Activated CD4-positive, alpha-beta T cell treated with anti-CD3 and anti-CD28 coated beads, Interleukin-2, amount 10 ng/mL, durations not matched to agents 24 days and 14 days (primary cell): Measurements from ENCODE around the gene GLIS1. TPM values are rescaled to one million over a fixed set of nuclear protein-coding genes. Genes with fewer than 3 reads are reported as not detected.
"Not testable (repeated sequence)": the region's sequence is repeated elsewhere in the genome, so short reads cannot be mapped to it uniquely, and the experiment has no call there.

Experiments used
- DNase-seq: peaks from one replicate; pipeline ENCODE4 v3.0.0; 2022
- H3K27ac Mint-ChIP-seq: one replicate; pipeline ENCODE4 v1.8.0; 2022; ENCODE audit warnings: mild to moderate bottlenecking, mixed read lengths
- H3K27me3 Mint-ChIP-seq: one replicate; pipeline ENCODE4 v1.8.0; 2022; ENCODE audit warnings: mixed read lengths
- H3K36me3 Mint-ChIP-seq: one replicate; pipeline ENCODE4 v1.8.0; 2022; ENCODE audit warnings: low read depth, mild to moderate bottlenecking, mixed read lengths
- H3K4me1 Mint-ChIP-seq: one replicate; pipeline ENCODE4 v1.8.0; 2021; ENCODE audit warnings: mixed read lengths
- H3K4me3 Mint-ChIP-seq: one replicate; pipeline ENCODE4 v1.8.0; 2022; ENCODE audit warnings: mild to moderate bottlenecking, moderate library complexity, mixed read lengths
- H3K9me3 Mint-ChIP-seq: one replicate; pipeline ENCODE4 v1.8.0; 2021; ENCODE audit warnings: mixed read lengths
- intact Hi-C: fragments of 100-400 bp; cut with micrococcal nuclease; formaldehyde crosslinking; loops from one replicate; pipeline ENCODE4 v1.15.1; 2023
- total RNA-seq: library from RNA; stranded (reverse); gene quantifications from 2 replicates; pipeline ENCODE4 v1.2.3, GENCODE V29; 2022

Gene GLIS1
- total RNA-seq, 1 donor from 2014 or later = not detected

DNA sequence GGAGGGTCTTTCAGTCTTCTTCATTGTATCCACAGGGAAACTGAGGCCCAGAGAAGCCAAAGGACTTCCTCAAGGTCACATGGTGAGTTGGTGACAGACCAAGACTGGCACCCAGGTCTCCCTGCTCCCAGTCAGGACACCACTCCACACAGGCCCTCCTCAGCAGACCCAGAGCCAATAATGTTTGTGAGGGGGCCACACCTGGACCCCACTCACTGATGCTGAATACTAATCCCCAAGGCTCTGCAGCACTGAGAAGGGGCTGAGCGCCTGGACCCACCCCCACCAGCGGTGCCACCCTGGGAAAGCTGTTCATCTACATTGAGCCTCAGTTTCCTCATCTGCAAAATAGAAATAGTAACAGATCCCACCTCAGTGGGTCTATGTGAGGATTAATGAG is 79.5 kb downstream of the GLIS1 start:
- DNase-seq = no peak
- no peak overlapping the region for H3K27ac Mint-ChIP-seq
- peaks cover 15% of the 10 kb centered on the region for H3K27me3 Mint-ChIP-seq
- H3K4me3 Mint-ChIP-seq = no peak overlapping the region
- no peaks in the 10 kb centered on the region for H3K36me3 Mint-ChIP-seq
- no peaks in the 10 kb centered on the region for H3K9me3 Mint-ChIP-seq
- intact Hi-C loops = no loop called here
- no peaks in the 10 kb centered on the region for H3K4me1 Mint-ChIP-seq

DNA sequence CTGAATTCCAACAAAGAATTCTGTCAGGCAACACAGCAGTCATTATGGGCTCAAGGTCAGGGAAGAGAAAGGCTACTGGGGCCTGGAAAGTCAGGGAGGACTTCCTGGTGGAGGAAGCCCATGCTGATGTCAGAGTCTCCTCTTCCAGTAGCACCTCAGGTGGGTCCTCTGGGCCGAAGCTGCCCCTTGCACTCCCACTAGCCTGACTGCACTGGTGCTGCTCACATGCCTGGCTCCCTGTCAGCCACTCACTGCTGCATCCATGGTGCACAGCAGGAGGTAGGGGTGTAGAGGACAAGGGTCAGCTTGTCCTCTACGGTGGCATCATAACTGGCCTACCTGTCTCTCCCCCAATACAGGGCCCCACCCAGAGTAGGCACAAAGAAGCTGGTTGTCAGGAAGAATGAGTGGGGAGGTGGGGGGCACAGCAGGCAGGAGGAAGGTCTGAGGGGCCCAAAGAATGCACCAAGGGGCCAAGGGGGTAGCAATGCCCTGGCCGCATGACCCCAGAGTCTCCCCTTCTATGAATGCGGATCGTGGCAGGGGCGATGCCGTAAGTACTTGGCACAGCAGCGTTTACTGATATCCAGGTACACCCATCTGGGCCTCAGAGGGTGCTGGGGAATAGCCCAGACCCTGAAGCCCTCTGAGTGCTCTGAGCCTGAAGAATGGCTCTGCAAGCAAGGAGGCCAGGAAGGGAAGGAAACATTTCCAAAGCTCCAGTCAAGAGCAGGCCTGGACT is 80.3 kb downstream of the GLIS1 start:
- Mint-ChIP-seq H3K27ac (no peak overlapping the region), H3K4me3 (no peak overlapping the region), H3K36me3 (no peaks in the 10 kb centered on the region), H3K27me3 (peaks cover 17% of the 10 kb centered on the region), H3K9me3 (no peaks in the 10 kb centered on the region), H3K4me1 (no peaks in the 10 kb centered on the region)
- DNase-seq = no peak
- intact Hi-C loops = no loop called here

DNA sequence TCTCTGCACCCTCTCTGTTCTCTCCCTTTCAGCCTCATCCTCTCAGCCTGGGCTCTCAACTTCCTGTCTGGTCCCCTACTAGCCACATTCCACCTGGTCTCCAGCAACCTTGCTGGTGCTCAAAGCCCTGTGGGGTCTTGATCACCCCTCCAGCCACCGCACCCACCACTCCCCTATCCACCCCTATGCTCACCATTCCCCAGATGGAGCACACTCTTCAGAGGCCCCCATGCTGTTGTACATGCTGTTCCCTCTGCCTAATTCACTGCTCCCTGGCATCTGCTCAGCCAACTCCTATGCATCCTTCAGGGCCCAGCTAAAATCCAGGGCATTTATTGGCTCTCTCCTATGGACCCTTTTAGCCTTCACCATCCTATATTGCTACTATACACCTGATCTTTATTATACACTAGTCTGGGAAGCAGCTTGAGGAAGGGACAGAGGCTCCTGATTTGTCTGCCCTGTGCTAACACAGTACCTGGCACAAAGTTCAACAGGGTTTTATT is 81.0 kb downstream of the GLIS1 start:
- DNase-seq = no peak
- intact Hi-C loops = no loop called here
- Mint-ChIP-seq H3K27ac (no peak overlapping the region), H3K4me3 (no peak overlapping the region), H3K36me3 (no peaks in the 10 kb centered on the region), H3K4me1 (no peaks in the 10 kb centered on the region), H3K9me3 (no peaks in the 10 kb centered on the region), H3K27me3 (peaks cover 17% of the 10 kb centered on the region)

DNA sequence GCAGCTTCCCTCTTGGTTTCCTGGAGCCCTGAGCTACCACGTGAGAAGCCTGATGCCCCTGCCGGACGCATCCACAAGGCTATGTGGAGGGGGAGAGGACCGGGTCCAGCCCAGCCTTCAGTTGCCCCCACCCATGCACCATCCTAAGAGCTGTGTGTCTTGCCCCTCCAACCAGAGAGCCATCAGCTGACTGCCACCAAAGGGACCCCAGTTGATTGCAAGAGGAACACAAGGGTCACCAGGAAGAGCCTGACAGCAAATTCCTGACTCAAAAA is 81.5 kb downstream of the GLIS1 start:
- no peaks in the 10 kb centered on the region for H3K36me3 Mint-ChIP-seq
- H3K4me1 Mint-ChIP-seq = no peaks in the 10 kb centered on the region
- H3K4me3 Mint-ChIP-seq = no peak overlapping the region
- H3K27ac Mint-ChIP-seq = no peak overlapping the region
- no peak for DNase-seq
- peaks cover 17% of the 10 kb centered on the region for H3K27me3 Mint-ChIP-seq
- intact Hi-C loops = no loop called here
- no peaks in the 10 kb centered on the region for H3K9me3 Mint-ChIP-seq

DNA sequence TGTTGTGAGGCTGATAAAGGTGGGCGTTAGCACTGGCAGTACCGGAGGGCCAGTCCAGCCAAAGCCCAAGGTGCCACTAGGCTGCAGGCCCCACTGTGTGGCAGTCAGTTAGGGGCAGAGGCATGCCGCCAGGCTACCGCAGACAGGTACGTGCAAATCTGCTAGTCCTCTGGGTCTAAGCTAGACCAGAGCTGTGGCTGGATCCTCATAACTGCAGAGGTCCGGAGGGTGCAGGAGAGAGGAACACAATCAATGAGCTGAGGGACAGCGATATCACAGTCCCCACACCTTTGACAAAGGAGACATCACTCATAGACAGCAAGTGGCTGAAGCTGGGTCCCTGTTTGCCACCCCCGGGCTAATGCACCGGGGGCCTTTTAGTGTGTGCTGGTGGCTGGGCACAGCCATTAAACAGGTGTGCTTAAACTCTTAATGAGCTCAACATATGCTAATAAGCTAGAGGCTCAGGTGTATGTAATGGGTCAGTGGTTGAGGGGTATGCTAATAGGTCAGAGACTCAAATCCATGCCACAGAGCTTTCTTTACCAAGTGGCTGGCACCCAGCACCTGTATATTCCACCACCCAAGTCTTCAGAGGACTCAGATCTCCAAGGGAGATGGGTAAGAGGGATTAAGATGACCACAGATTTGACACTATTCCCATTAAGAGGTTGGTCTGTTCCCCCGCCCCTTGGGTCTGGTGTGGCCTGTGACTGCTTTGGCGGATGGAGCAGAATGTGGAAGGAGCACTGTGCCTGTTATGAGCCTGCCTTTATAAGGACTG is 82.0 kb downstream of the GLIS1 start:
- no peak overlapping the region for H3K4me3 Mint-ChIP-seq
- no peak overlapping the region for H3K27ac Mint-ChIP-seq
- peaks cover 17% of the 10 kb centered on the region for H3K27me3 Mint-ChIP-seq
- intact Hi-C loops = no loop called here
- H3K9me3 Mint-ChIP-seq = no peaks in the 10 kb centered on the region
- no peak for DNase-seq
- H3K4me1 Mint-ChIP-seq = no peaks in the 10 kb centered on the region
- H3K36me3 Mint-ChIP-seq = no peaks in the 10 kb centered on the region

DNA sequence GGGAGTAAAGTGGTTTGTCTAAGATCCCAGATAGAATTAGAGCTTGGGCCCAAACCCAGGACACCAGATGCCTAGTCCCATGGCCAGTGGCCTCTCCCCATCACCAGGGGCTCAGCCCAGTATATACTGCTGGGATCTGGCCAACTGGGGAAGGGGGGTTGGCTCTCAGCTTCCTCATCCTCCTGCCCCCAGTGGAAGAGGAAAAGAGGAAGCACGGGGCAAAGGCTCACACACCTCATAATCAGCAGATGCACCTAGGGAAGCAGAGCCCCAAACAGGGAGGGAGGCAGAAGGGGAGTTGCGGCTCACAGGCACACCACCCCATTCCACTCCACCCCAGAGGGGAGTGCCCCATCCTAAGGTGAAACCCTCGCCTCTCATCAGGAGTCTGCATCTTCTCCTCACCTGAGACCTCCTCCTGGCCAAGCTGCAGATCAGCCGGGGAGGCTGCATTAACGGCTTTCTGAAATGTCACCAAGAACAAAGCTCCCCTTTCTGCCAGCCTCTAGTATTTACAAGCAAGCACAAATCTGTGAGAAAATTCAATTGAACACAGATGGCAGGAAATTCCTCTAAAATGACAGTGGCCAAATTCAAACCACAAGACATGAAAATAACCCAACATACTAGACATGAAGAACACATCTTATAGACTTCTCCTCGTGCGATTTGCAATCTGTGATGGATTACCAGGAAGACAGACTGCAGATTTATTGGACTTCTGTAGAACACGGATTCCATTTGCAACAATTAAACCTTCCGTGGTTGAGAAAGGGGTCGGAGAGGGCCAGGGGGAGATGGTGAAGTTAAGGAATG is 82.8 kb downstream of the GLIS1 start:
- H3K4me3 Mint-ChIP-seq = no peak overlapping the region
- H3K36me3 Mint-ChIP-seq = no peaks in the 10 kb centered on the region
- no peak for DNase-seq
- H3K9me3 Mint-ChIP-seq = no peaks in the 10 kb centered on the region
- H3K27me3 Mint-ChIP-seq = peaks cover 17% of the 10 kb centered on the region
- H3K4me1 Mint-ChIP-seq = no peaks in the 10 kb centered on the region
- H3K27ac Mint-ChIP-seq = no peak overlapping the region
- intact Hi-C loops = no loop called here

DNA sequence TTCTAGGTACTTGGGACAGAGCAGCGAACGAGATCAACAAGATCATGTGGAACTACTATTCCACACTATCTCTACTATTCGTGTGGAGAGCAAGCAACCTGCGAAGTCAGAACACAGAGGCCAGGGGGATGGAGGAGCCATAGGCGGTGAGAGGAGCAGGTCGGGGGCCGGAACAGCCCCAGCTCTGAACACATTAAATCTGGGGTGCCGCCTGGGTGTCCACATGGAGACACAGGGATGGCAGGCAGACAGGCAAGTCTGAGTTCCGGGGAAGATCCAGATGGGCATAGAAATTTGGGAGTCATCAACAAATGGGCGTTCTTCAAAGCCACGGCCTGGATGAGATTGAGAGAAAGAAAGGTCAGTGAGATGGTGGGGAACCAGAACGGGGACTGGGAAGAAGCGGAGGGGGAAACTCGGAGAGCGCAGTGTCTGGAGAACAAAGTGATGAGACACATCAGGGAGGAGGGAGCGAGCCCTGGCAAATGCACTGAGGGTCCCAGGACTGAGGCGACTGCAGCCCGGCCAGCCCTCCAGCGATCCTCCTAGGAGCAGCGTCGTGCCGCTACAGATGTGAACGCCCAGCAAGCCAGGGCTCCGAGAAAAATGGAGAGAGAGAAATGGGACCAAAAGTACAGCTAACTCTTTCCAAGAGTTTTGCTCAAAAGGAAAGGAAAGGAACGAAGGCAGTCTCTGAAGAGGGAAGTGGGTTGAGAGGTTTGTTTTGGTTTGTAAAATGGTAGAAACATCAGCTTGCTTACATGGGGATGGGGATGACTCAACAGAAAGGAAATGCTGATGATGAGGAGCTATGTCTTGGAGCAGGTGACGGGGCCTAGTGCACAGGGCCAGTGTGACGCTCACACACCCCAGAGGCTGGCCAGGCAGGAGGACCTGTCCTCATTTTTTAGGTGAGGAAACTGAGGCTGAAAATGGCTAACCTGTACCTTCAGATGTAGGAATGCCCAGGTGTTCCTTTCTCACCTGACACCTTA is 84.5 kb downstream of the GLIS1 start:
- DNase-seq = no peak
- Mint-ChIP-seq H3K9me3 (no peaks in the 10 kb centered on the region), H3K36me3 (no peaks in the 10 kb centered on the region), H3K27me3 (peaks cover 17% of the 10 kb centered on the region), H3K4me3 (no peak overlapping the region), H3K27ac (no peak overlapping the region), H3K4me1 (no peaks in the 10 kb centered on the region)
- intact Hi-C loops = no loop called here

DNA sequence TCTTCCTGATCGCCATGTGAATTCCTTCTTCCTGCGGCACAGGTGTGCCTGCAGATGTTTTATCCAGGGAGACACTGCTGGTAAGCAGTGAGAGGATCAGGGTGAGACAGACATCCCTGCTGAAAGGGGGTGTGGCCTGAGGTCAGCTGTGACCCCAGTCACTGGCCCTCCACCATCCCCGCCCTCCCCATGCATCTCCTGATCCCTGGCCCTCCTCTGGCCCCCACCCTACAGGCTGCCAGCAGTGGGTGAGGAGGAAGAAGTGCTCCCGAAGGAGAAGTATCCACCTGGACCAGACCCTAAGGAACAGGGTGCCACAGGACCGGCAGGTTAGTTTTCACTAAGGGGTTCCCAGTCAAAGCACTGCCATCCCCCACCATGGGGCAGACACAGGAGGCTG is 85.3 kb downstream of the GLIS1 start:
- H3K4me3 Mint-ChIP-seq = no peak overlapping the region
- no peaks in the 10 kb centered on the region for H3K4me1 Mint-ChIP-seq
- no peak overlapping the region for H3K27ac Mint-ChIP-seq
- H3K27me3 Mint-ChIP-seq = peaks cover 17% of the 10 kb centered on the region
- H3K9me3 Mint-ChIP-seq = no peaks in the 10 kb centered on the region
- intact Hi-C loops = no loop called here
- no peaks in the 10 kb centered on the region for H3K36me3 Mint-ChIP-seq
- no peak for DNase-seq

DNA sequence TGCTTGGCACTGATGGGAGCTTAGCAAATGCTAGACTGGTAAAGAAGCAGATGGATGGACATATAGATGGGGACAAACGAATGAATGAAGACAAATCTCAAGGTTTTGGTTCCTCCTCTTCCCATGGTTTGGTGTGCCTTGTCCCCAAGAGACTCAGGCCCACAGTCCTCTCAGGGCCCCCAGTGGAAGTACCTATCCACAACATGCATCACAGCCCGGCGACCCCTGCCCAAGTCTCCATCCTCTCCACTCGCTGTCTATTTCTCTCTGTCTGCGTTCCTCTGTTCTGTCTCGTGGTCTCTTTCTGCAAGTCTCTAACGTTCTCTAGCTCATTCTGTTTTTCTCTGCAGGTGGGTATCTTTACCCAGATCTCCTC is 85.8 kb downstream of the GLIS1 start:
- no peaks in the 10 kb centered on the region for H3K9me3 Mint-ChIP-seq
- H3K27ac Mint-ChIP-seq = no peak overlapping the region

DNA sequence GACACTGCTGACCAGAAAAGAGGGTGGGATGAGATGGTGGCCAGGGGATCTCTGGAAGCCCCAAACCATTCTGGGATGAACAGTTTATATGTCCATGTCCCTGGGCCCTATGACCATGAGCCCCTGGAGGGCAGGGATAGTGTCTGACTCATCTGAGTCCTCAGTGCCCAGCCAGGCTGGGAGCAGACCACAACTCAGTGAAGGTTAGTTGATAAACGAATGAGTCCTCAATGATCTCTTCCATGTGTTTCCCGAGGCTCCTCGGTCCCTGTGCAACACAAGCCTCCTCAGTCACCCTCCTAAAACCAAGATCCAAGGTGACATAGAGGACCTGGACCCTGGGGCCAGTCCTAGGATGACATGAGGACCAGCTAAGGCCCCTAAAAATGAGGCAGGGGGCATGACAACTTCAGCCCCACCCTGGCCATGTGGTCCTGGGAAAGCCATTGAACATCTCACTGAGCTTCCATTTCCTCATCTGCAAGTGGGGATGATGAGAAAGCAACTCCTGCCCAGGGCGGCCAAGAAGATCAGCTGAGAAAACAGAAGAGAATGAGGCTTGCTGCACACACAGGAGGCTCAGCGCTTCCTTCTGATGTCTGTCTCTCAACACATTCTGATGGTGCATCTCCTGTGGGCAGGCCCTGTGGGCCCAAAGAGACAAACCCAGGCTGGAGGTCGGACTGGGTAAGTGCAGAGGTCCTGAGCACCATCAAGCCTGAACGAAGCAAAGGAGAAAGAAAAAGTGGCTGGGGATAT is 86.3 kb downstream of the GLIS1 start:
- Mint-ChIP-seq H3K4me1 (no peaks in the 10 kb centered on the region), H3K27me3 (peaks cover 12% of the 10 kb centered on the region), H3K9me3 (no peaks in the 10 kb centered on the region), H3K36me3 (no peaks in the 10 kb centered on the region), H3K4me3 (no peak overlapping the region), H3K27ac (no peak overlapping the region)
- no peak for DNase-seq
- intact Hi-C loops = no loop called here

More for the DNA sequence above, 85.8 kb downstream of the GLIS1 start:
- Mint-ChIP-seq H3K36me3 (no peaks in the 10 kb centered on the region), H3K4me1 (no peaks in the 10 kb centered on the region), H3K4me3 (no peak overlapping the region), H3K27me3 (peaks cover 17% of the 10 kb centered on the region)
- intact Hi-C loops = no loop called here
- no peak for DNase-seq

DNA sequence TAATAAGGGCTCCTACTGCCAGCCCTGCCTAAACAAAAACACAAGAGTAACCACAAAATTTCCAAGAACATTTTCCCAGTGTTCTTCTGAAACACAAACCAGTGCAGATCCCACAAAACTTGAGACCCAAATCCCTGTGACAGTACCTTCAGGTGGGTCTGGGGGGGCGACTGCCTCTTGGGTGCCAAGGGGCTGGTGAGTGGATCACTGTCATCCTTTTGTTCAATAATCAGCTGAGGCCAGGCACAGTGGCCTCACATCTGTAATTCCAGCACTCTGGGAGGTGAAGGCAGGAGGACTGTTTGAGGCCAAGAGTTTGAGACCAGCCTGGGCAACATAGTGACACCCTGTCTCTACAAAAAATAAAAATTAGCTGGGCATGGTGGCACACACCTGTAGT is 87.6 kb downstream of the GLIS1 start:
- H3K4me3 Mint-ChIP-seq = no peak overlapping the region
- no peaks in the 10 kb centered on the region for H3K9me3 Mint-ChIP-seq
- DNase-seq = no peak
- no peaks in the 10 kb centered on the region for H3K36me3 Mint-ChIP-seq
- intact Hi-C loops = no loop called here
- H3K4me1 Mint-ChIP-seq = no peaks in the 10 kb centered on the region
- no peak overlapping the region for H3K27ac Mint-ChIP-seq
- H3K27me3 Mint-ChIP-seq = peaks cover 12% of the 10 kb centered on the region

DNA sequence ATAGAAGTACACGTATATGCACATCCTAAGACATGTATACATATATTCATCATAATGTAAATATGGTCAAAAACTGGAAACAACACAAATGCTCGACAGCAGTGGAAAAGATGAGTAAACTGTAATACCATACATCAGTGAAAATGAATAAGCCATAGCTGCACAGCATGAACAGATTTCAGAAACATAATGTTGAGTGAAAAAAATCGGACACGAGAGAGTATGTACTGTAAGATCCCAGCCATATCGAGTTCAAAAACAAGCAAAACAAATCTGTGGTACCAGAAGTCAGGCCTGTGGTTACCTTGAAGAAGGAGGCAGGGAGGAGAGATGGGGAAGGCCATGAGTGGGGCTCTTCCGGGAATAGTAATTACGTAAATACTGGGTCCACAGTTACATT is 90.4 kb downstream of the GLIS1 start:
- intact Hi-C loops = no loop called here
- DNase-seq = no peak
- H3K27me3 Mint-ChIP-seq = peaks cover 5% of the 10 kb centered on the region

DNA sequence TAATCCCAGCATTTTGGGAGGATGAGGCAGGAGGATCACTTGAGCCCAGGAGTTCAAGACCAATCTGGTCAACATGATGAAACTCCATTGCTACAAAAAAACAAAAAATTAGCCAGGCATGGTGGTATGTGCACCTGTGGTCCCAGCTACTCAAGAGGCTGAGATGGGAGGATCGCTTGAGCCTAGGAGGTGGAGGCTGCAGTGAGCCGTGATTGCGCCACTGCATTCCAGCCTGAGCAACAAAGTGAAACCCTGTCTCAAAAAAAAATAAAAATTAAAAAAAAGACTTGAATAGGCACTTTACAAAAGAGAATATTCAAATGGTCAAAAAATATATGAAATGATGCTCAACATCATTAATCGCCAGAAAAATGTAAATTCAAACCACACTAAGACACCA is 91.0 kb downstream of the GLIS1 start:
- H3K4me1 Mint-ChIP-seq, DNase-seq, H3K27me3 Mint-ChIP-seq, intact Hi-C loops, H3K9me3 Mint-ChIP-seq, H3K27ac Mint-ChIP-seq, H3K4me3 Mint-ChIP-seq, H3K36me3 Mint-ChIP-seq: not testable (repeated sequence)

More for the DNA sequence above, 90.4 kb downstream of the GLIS1 start:
- Mint-ChIP-seq H3K4me3 (no peak overlapping the region), H3K36me3 (no peaks in the 10 kb centered on the region), H3K9me3 (no peaks in the 10 kb centered on the region), H3K4me1 (peaks cover 1% of the 10 kb centered on the region), H3K27ac (no peak overlapping the region)
